ENCODE measurements around the gene PLA2G15.
A peak's percentile ranks its signal among the peaks of the same experiment; 100 is the strongest.

Gene PLA2G15

GRCh38 chr16:68244481-68244902, 681 bp upstream of the PLA2G15 start:
- H3K27me3 ChIP-seq (ENCODE audit: insufficient read depth, low read length, poor library complexity), result no peaks in the 10 kb centered on the region
- H3K9ac ChIP-seq (ENCODE audit: low read length), result peak overlapping the region; percentile 86
- no peak overlapping the region for H4K8ac ChIP-seq (ENCODE audit: low read depth, low read length)
- H3K23ac ChIP-seq (ENCODE audit: low read length), result no peak overlapping the region
- H3K4ac ChIP-seq (ENCODE audit: low read depth, low read length), result no peak overlapping the region
- H3K79me1 ChIP-seq (ENCODE audit: low read length), result no peaks in the 10 kb centered on the region
- peaks cover 4% of the 10 kb centered on the region for H3K4me1 ChIP-seq (ENCODE audit: control insufficient read depth, low read depth, low read length)
- H2BK5ac ChIP-seq (ENCODE audit: low read length), result no peak overlapping the region
- peak overlapping the region; percentile 71 for H3K4me3 ChIP-seq (ENCODE audit: low read length)
- H2BK15ac ChIP-seq (replicated peaks; ENCODE audit: low read depth), result no peak overlapping the region
- peak overlapping the region; percentile 88 for H3K4me2 ChIP-seq (ENCODE audit: low read length)
- DNase-seq, result no peak
- no peaks in the 10 kb centered on the region for H3K36me3 ChIP-seq (ENCODE audit: control insufficient read depth, insufficient read depth, low read length)
- no CpG with 5 or more reads among the region's 20 CpGs for WGBS (ENCODE audit: extremely low coverage, insufficient coverage, low lambda C conversion rate)
- peak overlapping the region; percentile 82 for H3K56ac ChIP-seq (ENCODE audit: low read length)
- H2AK5ac ChIP-seq (ENCODE audit: low read length), result no peak overlapping the region
- H2BK120ac ChIP-seq (ENCODE audit: low read depth, low read length), result no peak overlapping the region
- H3K79me2 ChIP-seq (ENCODE audit: control insufficient read depth, insufficient read depth, low read length), result no peaks in the 10 kb centered on the region
- no peak overlapping the region for H3K18ac ChIP-seq (ENCODE audit: low read length)
- no peak overlapping the region for H3K27ac ChIP-seq (ENCODE audit: low read depth, low read length)
- no peak overlapping the region for H4K5ac ChIP-seq (ENCODE audit: low read length)

- no peak overlapping the region for H2BK5ac ChIP-seq (ENCODE audit: low read length)
- no peak overlapping the region for H3K9ac ChIP-seq (ENCODE audit: low read length)
- no peak overlapping the region for H3K56ac ChIP-seq (ENCODE audit: low read length)
- no peak overlapping the region for H2AK5ac ChIP-seq (ENCODE audit: low read length)
- H2BK120ac ChIP-seq (ENCODE audit: low read depth, low read length), result no peak overlapping the region
- H4K8ac ChIP-seq (ENCODE audit: low read depth, low read length), result no peak overlapping the region
- no peak overlapping the region for H3K4ac ChIP-seq (ENCODE audit: low read depth, low read length)
- H3K18ac ChIP-seq (ENCODE audit: low read length), result no peak overlapping the region
- H3K4me2 ChIP-seq (ENCODE audit: low read length), result no peak overlapping the region
- H3K79me1 ChIP-seq (ENCODE audit: low read length), result no peaks in the 10 kb centered on the region
- H2BK15ac ChIP-seq (replicated peaks; ENCODE audit: low read depth), result no peak overlapping the region
- H3K36me3 ChIP-seq (ENCODE audit: control insufficient read depth, insufficient read depth, low read length), result no peaks in the 10 kb centered on the region
- WGBS (ENCODE audit: extremely low coverage, insufficient coverage, low lambda C conversion rate), result no CpG with 5 or more reads among the region's 7 CpGs
- H3K79me2 ChIP-seq (ENCODE audit: control insufficient read depth, insufficient read depth, low read length), result no peaks in the 10 kb centered on the region
- H3K23ac ChIP-seq (ENCODE audit: low read length), result no peak overlapping the region
- H3K27ac ChIP-seq (ENCODE audit: low read depth, low read length), result no peak overlapping the region
- H3K27me3 ChIP-seq (ENCODE audit: insufficient read depth, low read length, poor library complexity), result no peaks in the 10 kb centered on the region
- H4K5ac ChIP-seq (ENCODE audit: low read length), result no peak overlapping the region
- DNase-seq, result no peak
- peaks cover 4% of the 10 kb centered on the region for H3K4me1 ChIP-seq (ENCODE audit: control insufficient read depth, low read depth, low read length)
- H3K4me3 ChIP-seq (ENCODE audit: low read length), result no peak overlapping the region
Measured at GRCh38 chr16:68246121-68246520, 948 bp downstream of the PLA2G15 start.

- Histone ChIP-seq H3K4me3 (ENCODE audit: low read length) (no peak overlapping the region), H3K36me3 (ENCODE audit: control insufficient read depth, insufficient read depth, low read length) (no peaks in the 10 kb centered on the region), H3K9ac (ENCODE audit: low read length) (no peak overlapping the region), H3K4me1 (ENCODE audit: control insufficient read depth, low read depth, low read length) (peaks cover 4% of the 10 kb centered on the region), H3K79me2 (ENCODE audit: control insufficient read depth, insufficient read depth, low read length) (no peaks in the 10 kb centered on the region), H4K5ac (ENCODE audit: low read length) (no peak overlapping the region), H2BK5ac (ENCODE audit: low read length) (no peak overlapping the region), H3K23ac (ENCODE audit: low read length) (no peak overlapping the region), H3K4ac (ENCODE audit: low read depth, low read length) (no peak overlapping the region), H3K27me3 (ENCODE audit: insufficient read depth, low read length, poor library complexity) (no peaks in the 10 kb centered on the region), H3K18ac (ENCODE audit: low read length) (no peak overlapping the region), H3K4me2 (ENCODE audit: low read length) (no peak overlapping the region), H2BK15ac (replicated peaks; ENCODE audit: low read depth) (no peak overlapping the region), H3K56ac (ENCODE audit: low read length) (no peak overlapping the region), H3K27ac (ENCODE audit: low read depth, low read length) (no peak overlapping the region), H4K8ac (ENCODE audit: low read depth, low read length) (no peak overlapping the region), H2BK120ac (ENCODE audit: low read depth, low read length) (no peak overlapping the region), H3K79me1 (ENCODE audit: low read length) (no peaks in the 10 kb centered on the region), H2AK5ac (ENCODE audit: low read length) (no peak overlapping the region)
- WGBS (ENCODE audit: extremely low coverage, insufficient coverage, low lambda C conversion rate), result no CpG with 5 or more reads among the region's 5 CpGs
- no peak for DNase-seq
Measured at GRCh38 chr16:68246666-68247065, 1.5 kb downstream of the PLA2G15 start.

- WGBS (ENCODE audit: extremely low coverage, insufficient coverage, low lambda C conversion rate), result no CpG with 5 or more reads among the region's 4 CpGs
- H3K4ac ChIP-seq (ENCODE audit: low read depth, low read length), result no peak overlapping the region
- H3K27ac ChIP-seq (ENCODE audit: low read depth, low read length), result no peak overlapping the region
Measured at GRCh38 chr16:68247400-68247799, 2.2 kb downstream of the PLA2G15 start.

GRCh38 chr16:68247932-68248331, 2.8 kb downstream of the PLA2G15 start:
- H2BK5ac ChIP-seq (ENCODE audit: low read length), result no peak overlapping the region
- no peak overlapping the region for H3K4me2 ChIP-seq (ENCODE audit: low read length)
- no peak overlapping the region for H3K4me3 ChIP-seq (ENCODE audit: low read length)
- H3K9ac ChIP-seq (ENCODE audit: low read length), result no peak overlapping the region
- DNase-seq, result no peak
- H3K79me1 ChIP-seq (ENCODE audit: low read length), result no peaks in the 10 kb centered on the region
- no peak overlapping the region for H2AK5ac ChIP-seq (ENCODE audit: low read length)
- H2BK15ac ChIP-seq (replicated peaks; ENCODE audit: low read depth), result no peak overlapping the region
- no peak overlapping the region for H2BK120ac ChIP-seq (ENCODE audit: low read depth, low read length)
- no peak overlapping the region for H3K27ac ChIP-seq (ENCODE audit: low read depth, low read length)
- no peak overlapping the region for H3K23ac ChIP-seq (ENCODE audit: low read length)
- H3K4ac ChIP-seq (ENCODE audit: low read depth, low read length), result no peak overlapping the region
- no peaks in the 10 kb centered on the region for H3K36me3 ChIP-seq (ENCODE audit: control insufficient read depth, insufficient read depth, low read length)
- H3K56ac ChIP-seq (ENCODE audit: low read length), result no peak overlapping the region
- WGBS (ENCODE audit: extremely low coverage, insufficient coverage, low lambda C conversion rate), result no CpG with 5 or more reads among the region's 4 CpGs
- H3K18ac ChIP-seq (ENCODE audit: low read length), result no peak overlapping the region
- no peaks in the 10 kb centered on the region for H3K79me2 ChIP-seq (ENCODE audit: control insufficient read depth, insufficient read depth, low read length)
- H3K27me3 ChIP-seq (ENCODE audit: insufficient read depth, low read length, poor library complexity), result no peaks in the 10 kb centered on the region
- no peak overlapping the region for H4K5ac ChIP-seq (ENCODE audit: low read length)
- H4K8ac ChIP-seq (ENCODE audit: low read depth, low read length), result no peak overlapping the region
- H3K4me1 ChIP-seq (ENCODE audit: control insufficient read depth, low read depth, low read length), result peaks cover 4% of the 10 kb centered on the region

More at GRCh38 chr16:68247400-68247799, 2.2 kb downstream of the PLA2G15 start:
- Histone ChIP-seq H2BK5ac (ENCODE audit: low read length) (no peak overlapping the region), H3K36me3 (ENCODE audit: control insufficient read depth, insufficient read depth, low read length) (no peaks in the 10 kb centered on the region), H2BK15ac (replicated peaks; ENCODE audit: low read depth) (no peak overlapping the region), H3K23ac (ENCODE audit: low read length) (no peak overlapping the region), H3K4me1 (ENCODE audit: control insufficient read depth, low read depth, low read length) (peaks cover 4% of the 10 kb centered on the region), H3K79me2 (ENCODE audit: control insufficient read depth, insufficient read depth, low read length) (no peaks in the 10 kb centered on the region), H2BK120ac (ENCODE audit: low read depth, low read length) (no peak overlapping the region), H3K18ac (ENCODE audit: low read length) (no peak overlapping the region), H4K8ac (ENCODE audit: low read depth, low read length) (no peak overlapping the region), H3K4me2 (ENCODE audit: low read length) (no peak overlapping the region), H4K5ac (ENCODE audit: low read length) (no peak overlapping the region), H3K9ac (ENCODE audit: low read length) (no peak overlapping the region), H3K56ac (ENCODE audit: low read length) (no peak overlapping the region), H3K79me1 (ENCODE audit: low read length) (no peaks in the 10 kb centered on the region), H3K4me3 (ENCODE audit: low read length) (no peak overlapping the region), H3K27me3 (ENCODE audit: insufficient read depth, low read length, poor library complexity) (no peaks in the 10 kb centered on the region), H2AK5ac (ENCODE audit: low read length) (no peak overlapping the region)
- no peak for DNase-seq

- Histone ChIP-seq H3K79me1 (ENCODE audit: low read length) (no peaks in the 10 kb centered on the region), H4K8ac (ENCODE audit: low read depth, low read length) (no peak overlapping the region), H2BK15ac (replicated peaks; ENCODE audit: low read depth) (no peak overlapping the region), H3K4ac (ENCODE audit: low read depth, low read length) (no peak overlapping the region), H3K4me3 (ENCODE audit: low read length) (no peak overlapping the region), H3K27me3 (ENCODE audit: insufficient read depth, low read length, poor library complexity) (no peaks in the 10 kb centered on the region), H2BK120ac (ENCODE audit: low read depth, low read length) (no peak overlapping the region), H2BK5ac (ENCODE audit: low read length) (no peak overlapping the region), H3K9ac (ENCODE audit: low read length) (no peak overlapping the region), H3K18ac (ENCODE audit: low read length) (no peak overlapping the region), H3K56ac (ENCODE audit: low read length) (no peak overlapping the region), H2AK5ac (ENCODE audit: low read length) (no peak overlapping the region), H3K36me3 (ENCODE audit: control insufficient read depth, insufficient read depth, low read length) (no peaks in the 10 kb centered on the region), H3K4me2 (ENCODE audit: low read length) (no peak overlapping the region), H4K5ac (ENCODE audit: low read length) (no peak overlapping the region), H3K4me1 (ENCODE audit: control insufficient read depth, low read depth, low read length) (peaks cover 4% of the 10 kb centered on the region), H3K79me2 (ENCODE audit: control insufficient read depth, insufficient read depth, low read length) (no peaks in the 10 kb centered on the region), H3K23ac (ENCODE audit: low read length) (no peak overlapping the region), H3K27ac (ENCODE audit: low read depth, low read length) (no peak overlapping the region)
- DNase-seq, result no peak
- no CpG with 5 or more reads among the region's 4 CpGs for WGBS (ENCODE audit: extremely low coverage, insufficient coverage, low lambda C conversion rate)
Measured at GRCh38 chr16:68249371-68249770, 4.2 kb downstream of the PLA2G15 start.
